H9 (cell line): ENCODE data around the gene KIF26B. TPM values are rescaled to one million over a fixed set of nuclear protein-coding genes. Genes with fewer than 3 reads are reported as not detected.

ENCODE experiments used
- DNase-seq: peaks from one replicate; pipeline ENCODE4 v3.0.0-alpha.2; 2017
- H2AFZ ChIP-seq: one replicate; pipeline ENCODE4 v1.6.1; 2013; ENCODE audit warnings: mild to moderate bottlenecking, low read length, control low read depth, moderate library complexity
- H2AK5ac ChIP-seq: 2 replicates; pipeline ENCODE4 v1.6.1; 2013; ENCODE audit warnings: low read length, control low read depth, mixed read lengths; ENCODE audit not compliant: insufficient read length
- H2BK120ac ChIP-seq: one replicate; pipeline ENCODE4 v1.6.1; 2013; ENCODE audit warnings: low read depth, mild to moderate bottlenecking, low read length, control low read depth, inconsistent platforms; ENCODE audit not compliant: poor library complexity, severe bottlenecking
- H2BK12ac ChIP-seq: 2 replicates; pipeline ENCODE4 v1.6.1; 2013; ENCODE audit warnings: low read length, control low read depth, mixed read lengths, low read depth; ENCODE audit not compliant: insufficient read length
- H2BK15ac ChIP-seq: 2 replicates; pipeline ENCODE4 v1.6.1; 2013; ENCODE audit warnings: low read depth, low read length, control low read depth
- H2BK20ac ChIP-seq: one replicate; pipeline ENCODE4 v1.6.1; 2013; ENCODE audit warnings: low read depth, mild to moderate bottlenecking, low read length, control low read depth, inconsistent platforms; ENCODE audit not compliant: poor library complexity, severe bottlenecking
- H2BK5ac ChIP-seq: 2 replicates; pipeline ENCODE4 v1.6.1; 2013; ENCODE audit warnings: low read length, control low read depth, mixed read lengths; ENCODE audit not compliant: insufficient read length
- H3K14ac ChIP-seq: 2 replicates; pipeline ENCODE4 v1.6.1; 2013; ENCODE audit warnings: low read length, control low read depth; ENCODE audit not compliant: insufficient read depth
- H3K18ac ChIP-seq: 2 replicates; pipeline ENCODE4 v1.6.1; 2013; ENCODE audit warnings: low read depth, mild to moderate bottlenecking, mixed read lengths, low read length, control low read depth; ENCODE audit not compliant: insufficient read length
- H3K23ac ChIP-seq: 2 replicates; pipeline ENCODE4 v1.6.1; 2013; ENCODE audit warnings: low read length, control low read depth, mixed read lengths, low read depth; ENCODE audit not compliant: insufficient read length
- H3K23me2 ChIP-seq: 2 replicates; pipeline ENCODE4 v1.6.1; 2013; ENCODE audit warnings: low read depth, mild to moderate bottlenecking, mixed read lengths, low read length, control low read depth; ENCODE audit not compliant: insufficient read length, poor library complexity, severe bottlenecking
- H3K27ac ChIP-seq: 2 replicates; pipeline ENCODE4 v1.5.1; 2013; ENCODE audit warnings: low read length, control low read depth, mixed read lengths, low read depth; ENCODE audit not compliant: insufficient read length
- H3K27me3 ChIP-seq: 2 replicates; pipeline ENCODE4 v1.6.1; 2013; ENCODE audit warnings: low read length, control low read depth, inconsistent platforms; ENCODE audit not compliant: insufficient read depth
- H3K4ac ChIP-seq: 2 replicates; pipeline ENCODE4 v1.6.1; 2013; ENCODE audit warnings: low read depth, mild to moderate bottlenecking, control low read depth, inconsistent platforms, low read length, moderate library complexity
- H3K4me1 ChIP-seq: 2 replicates; pipeline ENCODE4 v1.6.1; 2013; ENCODE audit warnings: low read length, control low read depth, inconsistent platforms; ENCODE audit not compliant: insufficient read depth
- H3K4me2 ChIP-seq: 2 replicates; pipeline ENCODE4 v1.6.1; 2013; ENCODE audit warnings: low read length, control low read depth, mixed read lengths; ENCODE audit not compliant: insufficient read length, insufficient read depth
- H3K56ac ChIP-seq: 2 replicates; pipeline ENCODE4 v1.6.1; 2013; ENCODE audit warnings: low read depth, mild to moderate bottlenecking, mixed read lengths, low read length, control low read depth; ENCODE audit not compliant: insufficient read length
- H3K79me1 ChIP-seq: 2 replicates; pipeline ENCODE4 v1.6.1; 2013; ENCODE audit warnings: low read depth, mild to moderate bottlenecking, moderate library complexity, low read length, control low read depth, inconsistent platforms; ENCODE audit not compliant: insufficient read depth, poor library complexity, severe bottlenecking
- H3K79me2 ChIP-seq: 2 replicates; pipeline ENCODE4 v1.6.1; 2013; ENCODE audit warnings: low read length, control low read depth, inconsistent platforms; ENCODE audit not compliant: insufficient read depth
- H3K9ac ChIP-seq: 2 replicates; pipeline ENCODE4 v1.6.1; 2013; ENCODE audit warnings: low read length, control low read depth, mixed read lengths; ENCODE audit not compliant: insufficient read length; ENCODE audit errors: extremely low read depth
- H3K9me3 ChIP-seq: one replicate; pipeline ENCODE4 v1.6.1; 2013; ENCODE audit warnings: low read depth, low read length, inconsistent platforms; ENCODE audit not compliant: control insufficient read depth
- H3T11ph ChIP-seq: one replicate; pipeline ENCODE4 v1.6.1; 2013; ENCODE audit warnings: mild to moderate bottlenecking, low read length, control low read depth, inconsistent platforms
- H4K20me1 ChIP-seq: one replicate; pipeline ENCODE4 v1.6.1; 2013; ENCODE audit not compliant: control insufficient read depth, insufficient read length, insufficient read depth
- H4K5ac ChIP-seq: 2 replicates; pipeline ENCODE4 v1.6.1; 2013; ENCODE audit warnings: low read depth, mild to moderate bottlenecking, mixed read lengths, low read length, control low read depth; ENCODE audit not compliant: insufficient read length
- H4K8ac ChIP-seq: replicated peaks from 2 replicates; pipeline ENCODE4 v1.6.1; 2013; ENCODE audit warnings: low read length, control low read depth, mixed read lengths, low read depth; ENCODE audit not compliant: insufficient read length
- H4K91ac ChIP-seq: 2 replicates; pipeline ENCODE4 v1.6.1; 2013; ENCODE audit warnings: low read depth, mild to moderate bottlenecking, moderate library complexity, mixed read lengths, low read length, control low read depth; ENCODE audit not compliant: insufficient read length
- H3K27ac Mint-ChIP-seq, 3 experiments: 2 replicates in 2 of 3; 3 replicates in 1 of 3; pipeline ENCODE4 v1.8.0; 2020 to 2021; ENCODE audit warnings: mixed read lengths in 3 of 3, mild to moderate bottlenecking in 1 of 3, moderate library complexity in 1 of 3
- H3K27me3 Mint-ChIP-seq: 2 replicates; pipeline ENCODE4 v1.8.0; 2021; ENCODE audit warnings: low read depth, mild to moderate bottlenecking, moderate library complexity, mixed read lengths
- H3K36me3 Mint-ChIP-seq, 3 experiments: 2 replicates in 2 of 3; 3 replicates in 1 of 3; pipeline ENCODE4 v1.8.0; 2020 to 2021; ENCODE audit warnings: low read depth in 3 of 3, mixed read lengths in 3 of 3; ENCODE audit not compliant: insufficient read depth in 1 of 3
- H3K4me1 Mint-ChIP-seq, 2 experiments: 2 replicates each; pipeline ENCODE4 v1.8.0; 2020; ENCODE audit warnings: mixed read lengths in 2 of 2
- H3K4me3 Mint-ChIP-seq, 2 experiments: 2 replicates in 1 of 2; 3 replicates in 1 of 2; pipeline ENCODE4 v1.8.0; 2020 to 2021; ENCODE audit warnings: mild to moderate bottlenecking in 2 of 2, mixed read lengths in 2 of 2, moderate library complexity in 1 of 2
- H3K9me3 Mint-ChIP-seq, 2 experiments: 2 replicates in 1 of 2; 3 replicates in 1 of 2; pipeline ENCODE4 v1.8.0; 2020; ENCODE audit warnings: mild to moderate bottlenecking in 2 of 2, mixed read lengths in 2 of 2, moderate library complexity in 1 of 2
- CTCF ChIP-seq: fragments of 200-600 bp; sonication (generic); conservative IDR thresholded peaks from 3 replicates; pipeline ENCODE4 v1.8.0; 2021; ENCODE audit warnings: antibody characterized with exemption, mild to moderate bottlenecking
- WGBS: extraction: QIAGEN DNeasy Blood & Tissue Kit; methylation state at CpG from one replicate; pipeline ENCODE4 v1.1.7; 2013; ENCODE audit warnings: missing lambda C conversion rate, low lambda C conversion rate, mixed read lengths; ENCODE audit not compliant: insufficient read length; ENCODE audit errors: extremely low coverage; 5-methylcytosine and 5-hydroxymethylcytosine counted together
- total RNA-seq: library from RNA; stranded (reverse); gene quantifications from 2 replicates; pipeline ENCODE4 v1.2.1, GENCODE V29; 2021

The KIF26B gene
- total RNA-seq, 1 experiment from 2014 or later: 0.13 TPM

- no peak overlapping the region for H3K27ac ChIP-seq
- H2BK15ac ChIP-seq: no peak overlapping the region
- H3K4ac ChIP-seq: no peak overlapping the region
- no peaks in the 10 kb centered on the region for H3K79me2 ChIP-seq
- no peak overlapping the region for H3K9ac ChIP-seq
- H3T11ph ChIP-seq: no peak overlapping the region
- no peak overlapping the region for H4K8ac ChIP-seq
- H3K4me1 Mint-ChIP-seq: peaks cover 3 to 9% of the 10 kb centered on the region in 2 experiments; a peak in 3 of 4 replicates
- no peaks in the 10 kb centered on the region for H4K20me1 ChIP-seq
- no CpG with 5 or more reads among the region's 3 CpGs for WGBS
- H3K9me3 Mint-ChIP-seq: no peaks in the 10 kb centered on the region
- H3K27me3 Mint-ChIP-seq: peaks cover 6% of the 10 kb centered on the region
- no peak overlapping the region for H2AFZ ChIP-seq
- DNase-seq: no peak
- H4K5ac ChIP-seq: no peak overlapping the region
- H2BK12ac ChIP-seq: no peak overlapping the region
- H3K4me2 ChIP-seq: no peak overlapping the region
- no peak overlapping the region for H2BK120ac ChIP-seq
- H2BK20ac ChIP-seq: no peak overlapping the region
- no peak for TF ChIP-seq CTCF
- no peaks in the 10 kb centered on the region; a peak in 1 of 7 replicates for H3K36me3 Mint-ChIP-seq
- no peak overlapping the region for H3K56ac ChIP-seq
- no peak overlapping the region for H3K23ac ChIP-seq
- no peaks in the 10 kb centered on the region for H3K27me3 ChIP-seq
- H3K14ac ChIP-seq: no peak overlapping the region
- H3K18ac ChIP-seq: no peak overlapping the region
- H2BK5ac ChIP-seq: no peak overlapping the region
- H4K91ac ChIP-seq: no peak overlapping the region
- H3K4me1 ChIP-seq: no peaks in the 10 kb centered on the region; the same call in 1 of the 2 replicates
- H3K9me3 ChIP-seq: no peaks in the 10 kb centered on the region
- H2AK5ac ChIP-seq: no peak overlapping the region
- peaks cover 3% of the 10 kb centered on the region for H3K23me2 ChIP-seq
- no peak overlapping the region for H3K27ac Mint-ChIP-seq
- H3K4me3 Mint-ChIP-seq: no peak overlapping the region
- H3K79me1 ChIP-seq: no peaks in the 10 kb centered on the region
Observed at GRCh38 chr1:245327360-245327759, 172.6 kb downstream of the KIF26B start.
